MCF 10A (cell line): ENCODE results near the gene PXK. TPM values are rescaled to one million over a fixed set of nuclear protein-coding genes. Genes with fewer than 3 reads are reported as not detected.

Source experiments
- BruUV-seq: library from RNA; stranded (reverse); fragments of 400-500 nt; replicated peaks from 2 replicates; lab custom pipeline; 2021; lab: Mats Ljungman, UMichigan
- CTCF ChIA-PET: fragments of 300-600 bp; sonication (Branson Sonifier 250); formaldehyde crosslinking; extraction: SDS; loops from one replicate; lab custom pipeline; 2021; ENCODE audit warnings: antibody characterized with exemption, inconsistent platforms; lab: Yijun Ruan, JAX
- POLR2A ChIA-PET: fragments of 300-600, 350-650 bp; sonication (Branson Sonifier 250); formaldehyde crosslinking; extraction: SDS; loops from one replicate; lab custom pipeline; 2020; ENCODE audit warnings: antibody characterized with exemption, inconsistent platforms; lab: Yijun Ruan, JAX
- DNase-seq: peaks from one replicate; pipeline ENCODE4 v3.0.0-alpha.2; 2018; ENCODE audit not compliant: unreplicated experiment
- H3K27ac Mint-ChIP-seq: one replicate; pipeline ENCODE4 v1.8.0; 2022; ENCODE audit warnings: mild to moderate bottlenecking, low read depth, mixed read lengths; ENCODE audit not compliant: unreplicated experiment
- H3K27me3 Mint-ChIP-seq: one replicate; pipeline ENCODE4 v1.8.0; 2022; ENCODE audit warnings: mixed read lengths; ENCODE audit not compliant: insufficient read depth, unreplicated experiment
- H3K36me3 Mint-ChIP-seq: one replicate; pipeline ENCODE4 v1.8.0; 2022; ENCODE audit warnings: mild to moderate bottlenecking, moderate library complexity, mixed read lengths; ENCODE audit not compliant: insufficient read depth, unreplicated experiment
- H3K4me1 Mint-ChIP-seq: one replicate; pipeline ENCODE4 v1.8.0; 2022; ENCODE audit warnings: mixed read lengths; ENCODE audit not compliant: insufficient read depth, unreplicated experiment
- H3K4me3 Mint-ChIP-seq: one replicate; pipeline ENCODE4 v1.8.0; 2022; ENCODE audit warnings: mild to moderate bottlenecking, moderate library complexity, mixed read lengths; ENCODE audit not compliant: unreplicated experiment
- H3K9me3 Mint-ChIP-seq: one replicate; pipeline ENCODE4 v1.8.0; 2022; ENCODE audit warnings: mixed read lengths; ENCODE audit not compliant: unreplicated experiment
- CTCF ChIP-seq: fragments of 200-600 bp; IDR thresholded peaks from one replicate; pipeline ENCODE4 v1.8.0; 2022; ENCODE audit warnings: antibody characterized with exemption, mild to moderate bottlenecking; ENCODE audit not compliant: unreplicated experiment
- intact Hi-C: fragments of 100-400 bp; cut with micrococcal nuclease; formaldehyde crosslinking; loops from 2 replicates; pipeline ENCODE4 v1.14.1; 2022
- total RNA-seq: library from RNA; stranded (reverse); gene quantifications from 2 replicates; pipeline ENCODE4 v1.2.3, GENCODE V29; 2022

The PXK gene
- total RNA-seq, 1 experiment from 2014 or later, result 62.2 TPM

- Mint-ChIP-seq H3K4me1 (peaks cover 5% of the 10 kb centered on the region), H3K36me3 (peaks cover 47% of the 10 kb centered on the region), H3K27me3 (no peaks in the 10 kb centered on the region), H3K9me3 (no peaks in the 10 kb centered on the region), H3K27ac (no peak overlapping the region), H3K4me3 (no peak overlapping the region)
- intact Hi-C loops, result no loop called here
- CTCF ChIA-PET, result interaction anchor here (0.7 to 4.7 kb wide), 4 partner anchors 16 to 255 kb away, joined by 3 to 32 read pairs (median 12); partner anchors contain the start of gene HTD2
- TF ChIP-seq CTCF, result no peak
- POLR2A ChIA-PET, result no interaction called here
- no peak for DNase-seq
- BruUV-seq, result no TSS peak
Measured at GRCh38 chr3:58417075-58417474, 84.4 kb downstream of the PXK start.

GRCh38 chr3:58418227-58418626, 85.5 kb downstream of the PXK start:
- no peak overlapping the region for H3K27ac Mint-ChIP-seq
- BruUV-seq, result no TSS peak
- ChIA-PET CTCF (interaction anchor here (1.1 to 4.7 kb wide), 4 partner anchors 64 to 114 kb away, joined by 3 to 32 read pairs (median 6); partner anchors contain the start of gene HTD2), POLR2A (interaction anchor here (1.6 kb wide), 1 partner anchor 84 kb away, joined by 4 read pairs; no protein-coding TSS in a partner anchor)
- peaks cover 5% of the 10 kb centered on the region for H3K4me1 Mint-ChIP-seq
- H3K4me3 Mint-ChIP-seq, result no peak overlapping the region
- H3K36me3 Mint-ChIP-seq, result peaks cover 52% of the 10 kb centered on the region
- H3K27me3 Mint-ChIP-seq, result no peaks in the 10 kb centered on the region
- no peak for DNase-seq
- intact Hi-C loops, result no loop called here
- no peaks in the 10 kb centered on the region for H3K9me3 Mint-ChIP-seq
- TF ChIP-seq CTCF, result no peak

- Mint-ChIP-seq H3K4me1 (no peaks in the 10 kb centered on the region), H3K9me3 (no peaks in the 10 kb centered on the region), H3K27ac (no peak overlapping the region), H3K36me3 (peaks cover 68% of the 10 kb centered on the region), H3K4me3 (no peak overlapping the region), H3K27me3 (no peaks in the 10 kb centered on the region)
- ChIA-PET CTCF (interaction anchor here (0.6 kb wide), 1 partner anchor 71 kb away, joined by 3 read pairs; no protein-coding TSS in a partner anchor), POLR2A (interaction anchor here (0.8 to 1.3 kb wide), 3 partner anchors 52 to 112 kb away, joined by 3 to 4 read pairs (median 3); no protein-coding TSS in a partner anchor)
- no peak for DNase-seq
- intact Hi-C loops, result no loop called here
- no TSS peak for BruUV-seq
- TF ChIP-seq CTCF, result no peak
Measured at GRCh38 chr3:58419780-58420507, 87.3 kb downstream of the PXK start.

GRCh38 chr3:58421004-58421403, 88.3 kb downstream of the PXK start:
- no peak for TF ChIP-seq CTCF
- ChIA-PET POLR2A (interaction anchor here (0.6 to 1.3 kb wide), 4 partner anchors 34 to 113 kb away, joined by 3 to 4 read pairs (median 3); no protein-coding TSS in a partner anchor), CTCF (interaction anchor here (0.6 to 1.5 kb wide), 8 partner anchors 12 to 662 kb away, joined by 3 to 6 read pairs (median 3); partner anchors contain the start of genes HTD2 and RPP14)
- no peaks in the 10 kb centered on the region for H3K27me3 Mint-ChIP-seq
- intact Hi-C loops, result no loop called here
- no peak overlapping the region for H3K27ac Mint-ChIP-seq
- H3K9me3 Mint-ChIP-seq, result no peaks in the 10 kb centered on the region
- BruUV-seq, result no TSS peak
- no peak overlapping the region for H3K4me3 Mint-ChIP-seq
- no peaks in the 10 kb centered on the region for H3K4me1 Mint-ChIP-seq
- peaks cover 68% of the 10 kb centered on the region for H3K36me3 Mint-ChIP-seq
- no peak for DNase-seq
